BJ (cell line): ENCODE data around the gene PRIMPOL. TPM values are rescaled to one million over a fixed set of nuclear protein-coding genes. Genes with fewer than 3 reads are reported as not detected.

Experiments
- CTCF ChIA-PET: fragments of 350-600 bp; formaldehyde crosslinking; extraction: SDS; loops from one replicate; lab custom pipeline; 2021; ENCODE audit warnings: antibody characterized with exemption, inconsistent platforms; lab: Yijun Ruan, JAX
- POLR2A ChIA-PET: fragments of 300-600 bp; sonication (Branson Sonifier 250); formaldehyde crosslinking; extraction: SDS; loops from one replicate; lab custom pipeline; 2021; ENCODE audit warnings: antibody characterized with exemption; lab: Charles Lee
- DNase-seq: peaks from one replicate; pipeline ENCODE4 v3.0.0-alpha.2; 2011; ENCODE audit warnings: low read depth
- H3K27me3 ChIP-seq: 2 replicates; pipeline ENCODE4 v1.6.0; 2011; ENCODE audit warnings: low read length; ENCODE audit not compliant: control insufficient read depth, insufficient read depth
- H3K36me3 ChIP-seq: 2 replicates; pipeline ENCODE4 v1.5.1; 2011; ENCODE audit warnings: low read length; ENCODE audit not compliant: control insufficient read depth, insufficient read depth
- H3K4me3 ChIP-seq: 2 replicates; pipeline ENCODE4 v1.5.1; 2011; ENCODE audit warnings: low read depth, mild to moderate bottlenecking, control low read depth, low read length
- polyA plus RNA-seq: library from polyadenylated mRNA; depleted of rRNA; stranded (reverse); fragments of >200 nt; gene quantifications from 2 replicates; pipeline ENCODE4 v1.2.3, GENCODE V29; 2011
- TF ChIP-seq, protein P1 (sequence below): IDR thresholded peaks from 2 replicates; pipeline ENCODE4 v1.5.1; 2011; ENCODE audit warnings: low read depth, mild to moderate bottlenecking, control low read depth, inconsistent platforms, low read length, moderate library complexity; ENCODE audit not compliant: insufficient read depth

Gene PRIMPOL
- polyA plus RNA-seq, 1 experiment: 6.0 TPM

DNA sequence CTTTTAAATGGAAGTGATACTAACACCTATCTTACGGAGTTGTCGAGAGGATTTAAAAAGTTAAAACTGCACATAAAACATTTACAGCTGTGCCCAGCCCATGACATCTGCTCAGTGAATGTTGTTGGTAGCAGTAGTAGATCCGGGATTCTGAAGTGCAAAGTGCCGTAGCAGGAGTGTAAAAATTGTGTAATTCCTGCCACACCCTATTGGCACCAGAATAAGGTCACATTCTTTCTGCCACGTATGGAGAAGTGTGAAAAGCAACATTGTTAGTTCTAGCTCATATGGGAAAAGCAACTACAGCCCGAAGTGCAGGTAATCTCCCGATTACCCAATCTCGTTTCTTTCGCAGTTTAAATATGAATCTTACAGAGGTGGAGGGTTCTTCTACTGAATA is 31.2 kb downstream of the PRIMPOL start:
- no peak for DNase-seq
- ChIA-PET CTCF (interaction anchor here (0.6 kb wide), 1 partner anchor 48 kb away, joined by 3 read pairs; no protein-coding TSS in a partner anchor), POLR2A (no interaction called here)
- Histone ChIP-seq H3K36me3 (no peaks in the 10 kb centered on the region), H3K4me3 (no peak overlapping the region), H3K27me3 (no peaks in the 10 kb centered on the region)
- TF ChIP-seq, protein P1, sequence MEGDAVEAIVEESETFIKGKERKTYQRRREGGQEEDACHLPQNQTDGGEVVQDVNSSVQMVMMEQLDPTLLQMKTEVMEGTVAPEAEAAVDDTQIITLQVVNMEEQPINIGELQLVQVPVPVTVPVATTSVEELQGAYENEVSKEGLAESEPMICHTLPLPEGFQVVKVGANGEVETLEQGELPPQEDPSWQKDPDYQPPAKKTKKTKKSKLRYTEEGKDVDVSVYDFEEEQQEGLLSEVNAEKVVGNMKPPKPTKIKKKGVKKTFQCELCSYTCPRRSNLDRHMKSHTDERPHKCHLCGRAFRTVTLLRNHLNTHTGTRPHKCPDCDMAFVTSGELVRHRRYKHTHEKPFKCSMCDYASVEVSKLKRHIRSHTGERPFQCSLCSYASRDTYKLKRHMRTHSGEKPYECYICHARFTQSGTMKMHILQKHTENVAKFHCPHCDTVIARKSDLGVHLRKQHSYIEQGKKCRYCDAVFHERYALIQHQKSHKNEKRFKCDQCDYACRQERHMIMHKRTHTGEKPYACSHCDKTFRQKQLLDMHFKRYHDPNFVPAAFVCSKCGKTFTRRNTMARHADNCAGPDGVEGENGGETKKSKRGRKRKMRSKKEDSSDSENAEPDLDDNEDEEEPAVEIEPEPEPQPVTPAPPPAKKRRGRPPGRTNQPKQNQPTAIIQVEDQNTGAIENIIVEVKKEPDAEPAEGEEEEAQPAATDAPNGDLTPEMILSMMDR: no peak

DNA sequence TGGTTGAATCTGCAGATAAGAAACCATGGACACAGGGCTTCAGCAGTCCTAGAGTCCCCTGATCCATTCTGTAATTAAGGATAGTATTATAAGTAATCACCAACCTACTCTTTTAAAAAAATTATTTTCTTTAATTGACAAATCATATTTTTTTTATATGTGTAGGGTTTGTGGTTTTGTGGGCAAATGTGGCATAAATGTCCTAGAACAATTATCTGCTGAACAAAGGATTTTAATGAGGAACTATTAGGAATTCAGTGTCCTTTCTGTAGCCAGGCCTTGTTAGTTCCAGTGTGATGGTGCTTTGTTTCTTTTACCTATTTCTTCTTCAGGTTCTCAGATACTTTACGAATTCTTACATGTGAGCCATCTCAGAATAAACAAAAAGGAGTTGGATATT is 32.4 kb downstream of the PRIMPOL start:
- no peak for DNase-seq

DNA sequence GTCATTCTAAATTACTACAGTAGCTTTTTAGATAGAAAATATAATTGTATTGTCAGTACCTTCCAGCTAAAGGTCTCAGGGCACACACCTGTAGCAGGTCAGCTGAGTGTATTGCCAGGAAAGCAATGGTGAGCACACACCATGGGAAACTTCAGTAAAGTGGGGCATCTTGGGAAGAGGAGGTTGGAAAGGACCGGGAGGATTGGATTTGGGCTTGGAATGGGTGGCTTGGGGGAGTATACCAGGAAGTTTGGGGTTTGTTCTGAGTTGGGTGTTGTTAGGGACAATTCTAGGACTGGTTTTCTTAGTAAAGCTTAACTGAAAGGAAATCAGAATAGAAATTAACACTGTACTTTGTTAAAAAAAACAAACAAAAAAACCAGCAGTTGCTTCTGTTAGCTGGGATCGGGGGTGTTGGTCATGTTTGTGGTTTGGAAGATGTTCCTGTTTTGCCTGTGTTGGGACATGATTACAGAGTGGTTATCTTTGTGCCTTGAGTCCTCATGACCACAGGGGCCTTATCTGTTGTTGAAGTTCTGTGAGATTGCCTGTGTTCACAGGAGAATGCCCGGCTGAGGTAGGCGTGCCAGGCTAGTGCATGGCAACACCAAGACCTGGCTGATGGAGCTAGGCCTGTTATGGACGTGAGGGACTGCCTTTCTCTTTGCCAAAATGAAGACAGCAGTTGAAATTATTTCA is 35.1 kb downstream of the PRIMPOL start:
- CTCF ChIA-PET: interaction anchor here (1.0 to 1.3 kb wide), 3 partner anchors 11 to 20 kb away, joined by 3 to 4 read pairs (median 3); no protein-coding TSS in a partner anchor
- DNase-seq: no peak

More for the DNA sequence above, 32.4 kb downstream of the PRIMPOL start:
- ChIA-PET CTCF (no interaction called here), POLR2A (no interaction called here)
- peaks cover 2% of the 10 kb centered on the region; the same call in 1 of the 2 replicates for H3K36me3 ChIP-seq
- H3K4me3 ChIP-seq: no peak overlapping the region
- TF ChIP-seq, protein P1: no peak
- H3K27me3 ChIP-seq: no peaks in the 10 kb centered on the region

DNA sequence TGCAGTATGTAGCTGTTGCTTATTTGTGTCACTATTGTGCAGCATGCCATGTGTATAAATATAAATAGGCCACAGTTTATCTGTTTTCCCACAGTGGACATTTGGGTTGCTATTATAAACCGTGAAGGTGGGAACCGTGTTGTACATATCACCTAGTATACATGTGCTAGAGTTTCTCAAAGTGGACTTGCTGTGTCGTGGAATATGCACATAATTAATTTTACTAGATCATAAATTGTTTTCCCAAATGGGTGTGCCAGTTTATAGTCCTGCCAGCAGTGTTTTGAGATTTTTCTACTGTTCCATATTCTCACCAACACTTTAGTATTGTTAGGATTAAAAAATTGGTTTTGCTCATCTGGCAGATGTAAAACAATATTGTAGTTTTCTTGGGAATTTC is 38.5 kb downstream of the PRIMPOL start:
- ChIA-PET CTCF (no interaction called here), POLR2A (no interaction called here)
- TF ChIP-seq, protein P1: no peak
- H3K4me3 ChIP-seq: no peak overlapping the region
- DNase-seq: no peak
- no peaks in the 10 kb centered on the region for H3K27me3 ChIP-seq
- H3K36me3 ChIP-seq: peaks cover 2% of the 10 kb centered on the region; the same call in 1 of the 2 replicates

More for the DNA sequence above, 35.1 kb downstream of the PRIMPOL start:
- Histone ChIP-seq H3K27me3 (no peaks in the 10 kb centered on the region), H3K36me3 (peaks cover 2% of the 10 kb centered on the region; the same call in 1 of the 2 replicates), H3K4me3 (no peak overlapping the region)
- POLR2A ChIA-PET: no interaction called here
- TF ChIP-seq, protein P1: no peak

DNA sequence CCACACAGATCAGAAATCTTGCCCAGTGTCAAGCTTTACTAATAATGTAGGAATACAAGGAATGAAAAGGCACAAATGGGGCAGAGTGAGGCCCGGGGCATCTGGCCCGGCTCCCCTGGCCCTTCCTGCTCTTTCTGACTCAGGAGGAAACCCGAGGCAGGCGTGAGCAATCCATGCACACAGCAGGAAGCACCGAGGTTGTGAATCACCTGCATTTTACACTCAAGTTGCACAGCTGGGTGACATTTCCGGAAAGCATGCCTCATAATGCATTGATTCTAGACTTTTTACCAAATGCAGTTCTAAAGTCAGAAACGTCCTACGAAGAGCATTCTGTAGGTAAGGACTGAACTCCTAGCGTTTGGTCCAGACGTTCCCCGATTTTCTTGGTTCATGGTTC is 38.9 kb downstream of the PRIMPOL start:
- Histone ChIP-seq H3K36me3 (peaks cover 2% of the 10 kb centered on the region; the same call in 1 of the 2 replicates), H3K4me3 (no peak overlapping the region), H3K27me3 (no peaks in the 10 kb centered on the region)
- TF ChIP-seq, protein P1: no peak
- ChIA-PET POLR2A (no interaction called here), CTCF (interaction anchor here (0.8 to 1.2 kb wide), 3 partner anchors 19 to 31 kb away, joined by 3 read pairs; no protein-coding TSS in a partner anchor)
- DNase-seq: peak; percentile 68
